MM.1S (cell line): ENCODE results near the gene RADIL.

ENCODE experiments used
- DNase-seq: peaks from one replicate; pipeline ENCODE4 v3.0.0-alpha.2; 2015
- H2AFZ ChIP-seq: fragments of 300-600 bp; sonication (generic); 2 replicates; pipeline ENCODE4 v1.6.0; 2016; ENCODE audit warnings: antibody characterized with exemption, low read length
- H3F3A ChIP-seq: fragments of 300-600 bp; sonication (generic); 2 replicates; pipeline ENCODE4 v1.6.1; 2016; ENCODE audit warnings: mild to moderate bottlenecking, antibody characterized with exemption, low read length, moderate library complexity, mixed read lengths; ENCODE audit not compliant: insufficient read depth
- H3K27ac ChIP-seq: fragments of 300-600 bp; sonication (generic); 2 replicates; pipeline ENCODE4 v1.5.1; 2016; ENCODE audit warnings: mild to moderate bottlenecking, low read length
- H3K27me3 ChIP-seq: fragments of 300-600 bp; sonication (generic); replicated peaks from 2 replicates; pipeline ENCODE4 v1.6.0; 2016; ENCODE audit warnings: low read length; ENCODE audit not compliant: insufficient read depth
- H3K36me3 ChIP-seq: fragments of 300-600 bp; sonication (generic); replicated peaks from 2 replicates; pipeline ENCODE4 v1.6.1; 2016; ENCODE audit warnings: mild to moderate bottlenecking, low read length, mixed read lengths; ENCODE audit not compliant: insufficient read depth
- H3K4me1 ChIP-seq: fragments of 300-600 bp; sonication (generic); 2 replicates; pipeline ENCODE4 v1.6.1; 2016; ENCODE audit warnings: low read length, mixed read lengths
- H3K4me2 ChIP-seq: fragments of 300-600 bp; sonication (generic); 2 replicates; pipeline ENCODE4 v1.6.0; 2016; ENCODE audit warnings: low read depth, low read length
- H3K4me3 ChIP-seq: fragments of 300-600 bp; sonication (generic); 2 replicates; pipeline ENCODE4 v1.5.1; 2016; ENCODE audit warnings: low read length, mixed read lengths
- H3K79me2 ChIP-seq: fragments of 300-600 bp; sonication (generic); 2 replicates; pipeline ENCODE4 v1.6.1; 2016; ENCODE audit warnings: mixed run types, low read length, mixed read lengths
- H3K9ac ChIP-seq: fragments of 300-600 bp; sonication (generic); 2 replicates; pipeline ENCODE4 v1.6.1; 2016; ENCODE audit warnings: low read length, mixed read lengths
- H3K9me2 ChIP-seq: fragments of 300-600 bp; sonication (generic); replicated peaks from 2 replicates; pipeline ENCODE4 v1.6.1; 2016; ENCODE audit warnings: mild to moderate bottlenecking, low read length, mixed read lengths; ENCODE audit not compliant: insufficient read depth
- H3K9me3 ChIP-seq: fragments of 300-600 bp; sonication (generic); replicated peaks from 2 replicates; pipeline ENCODE4 v1.6.1; 2016; ENCODE audit warnings: mild to moderate bottlenecking, low read length, mixed read lengths; ENCODE audit not compliant: insufficient read depth
- H4K20me1 ChIP-seq: fragments of 300-600 bp; sonication (generic); 2 replicates; pipeline ENCODE4 v1.6.1; 2016; ENCODE audit warnings: mild to moderate bottlenecking, low read length, moderate library complexity, mixed read lengths; ENCODE audit not compliant: insufficient read depth
- CTCF ChIP-seq: fragments of 300-600 bp; sonication (generic); IDR thresholded peaks from 2 replicates; pipeline ENCODE4 v1.5.1; 2016; ENCODE audit warnings: antibody characterized with exemption, low read length, mixed read lengths
- EZH2 ChIP-seq: fragments of 300-600 bp; sonication (generic); optimal IDR thresholded peaks from 2 replicates; pipeline ENCODE3; 2017; ENCODE audit warnings: low read depth, mild to moderate bottlenecking, antibody characterized with exemption, low read length, mixed read lengths
- EZH2phosphoT487 ChIP-seq: fragments of 300-600 bp; sonication (generic); IDR thresholded peaks from 2 replicates; pipeline ENCODE4 v1.6.1; 2018; ENCODE audit warnings: antibody characterized with exemption, low read length

The RADIL gene

GRCh38 chr7:4883033-4883371, 514 bp downstream of the RADIL start:
- Histone ChIP-seq H3K9ac (no peak overlapping the region), H3K36me3 (no peaks in the 10 kb centered on the region), H2AFZ (no peak overlapping the region), H4K20me1 (no peaks in the 10 kb centered on the region), H3K4me2 (no peak overlapping the region), H3F3A (no peaks in the 10 kb centered on the region), H3K9me2 (no peaks in the 10 kb centered on the region), H3K9me3 (no peaks in the 10 kb centered on the region), H3K4me1 (no peaks in the 10 kb centered on the region), H3K27me3 (peaks cover 46% of the 10 kb centered on the region), H3K4me3 (no peak overlapping the region), H3K79me2 (no peaks in the 10 kb centered on the region), H3K27ac (no peak overlapping the region)
- no peak for DNase-seq
- TF ChIP-seq EZH2phosphoT487 (no peak), EZH2 (no peak), CTCF (no peak)

GRCh38 chr7:4882169-4883032, 1.1 kb downstream of the RADIL start:
- TF ChIP-seq CTCF, result no peak
- TF ChIP-seq EZH2, result no peak
- TF ChIP-seq EZH2phosphoT487, result no peak
- no peaks in the 10 kb centered on the region for H3K9me3 ChIP-seq
- H4K20me1 ChIP-seq, result no peaks in the 10 kb centered on the region
- no peak overlapping the region for H3K4me2 ChIP-seq
- no peaks in the 10 kb centered on the region for H3F3A ChIP-seq
- no peak overlapping the region for H3K4me3 ChIP-seq
- H2AFZ ChIP-seq, result no peak overlapping the region
- no peaks in the 10 kb centered on the region for H3K36me3 ChIP-seq
- H3K4me1 ChIP-seq, result no peaks in the 10 kb centered on the region
- peaks cover 52% of the 10 kb centered on the region for H3K27me3 ChIP-seq
- no peaks in the 10 kb centered on the region for H3K9me2 ChIP-seq
- DNase-seq, result no peak
- no peak overlapping the region for H3K9ac ChIP-seq
- no peaks in the 10 kb centered on the region for H3K79me2 ChIP-seq
- no peak overlapping the region for H3K27ac ChIP-seq

- Histone ChIP-seq H3K9ac (no peak overlapping the region), H3K4me3 (no peak overlapping the region), H4K20me1 (no peaks in the 10 kb centered on the region), H2AFZ (no peak overlapping the region), H3K9me3 (no peaks in the 10 kb centered on the region), H3K9me2 (no peaks in the 10 kb centered on the region), H3K27me3 (peaks cover 62% of the 10 kb centered on the region), H3K4me1 (no peaks in the 10 kb centered on the region), H3K79me2 (no peaks in the 10 kb centered on the region), H3K36me3 (no peaks in the 10 kb centered on the region), H3K27ac (no peak overlapping the region), H3K4me2 (peak overlapping the region; percentile 7; the same call in 1 of the 2 replicates), H3F3A (no peaks in the 10 kb centered on the region)
- TF ChIP-seq EZH2 (no peak), CTCF (no peak), EZH2phosphoT487 (no peak)
- no peak for DNase-seq
Measured at GRCh38 chr7:4880218-4880617, 3.3 kb downstream of the RADIL start.
